PC-9 (cell line): Measurements from ENCODE around the gene CDH22. TPM values are rescaled to one million over a fixed set of nuclear protein-coding genes. Genes with fewer than 3 reads are reported as not detected.

Source experiments
- BruUV-seq: library from RNA; stranded (reverse); fragments of 400-500 nt; replicated peaks from 2 replicates; lab custom pipeline; 2021; lab: Mats Ljungman, UMichigan
- CTCF ChIA-PET: fragments of 300-600 bp; sonication (Branson Sonifier 250); formaldehyde crosslinking; loops from one replicate; lab custom pipeline; 2022; ENCODE audit warnings: antibody characterized with exemption; lab: Charles Lee
- POLR2A ChIA-PET: fragments of 300-600 bp; sonication (Branson Sonifier 250); formaldehyde crosslinking; loops from one replicate; lab custom pipeline; 2022; ENCODE audit warnings: antibody characterized with exemption; ENCODE audit not compliant: unreplicated experiment; lab: Charles Lee
- DNase-seq, 2 experiments: peaks; one replicate each; pipeline versions ENCODE4 v3.0.0 to v3.0.0-alpha.2; 2015 to 2022; ENCODE audit warnings: mixed read lengths in 1 of 2
- H2AFZ ChIP-seq: fragments of 200-600 bp; sonication (generic); 2 replicates; pipeline ENCODE4 v1.8.1; 2017; ENCODE audit warnings: antibody characterized with exemption
- H3F3A ChIP-seq: fragments of 200-600 bp; sonication (generic); 2 replicates; pipeline ENCODE4 v1.8.1; 2017; ENCODE audit warnings: antibody characterized with exemption, mild to moderate bottlenecking, low read depth; ENCODE audit not compliant: insufficient read depth
- H3K27ac ChIP-seq: fragments of 200-600 bp; sonication (generic); 2 replicates; pipeline ENCODE4 v1.6.1; 2016; ENCODE audit warnings: mixed run types
- H3K27me3 ChIP-seq: fragments of 200-600 bp; sonication (generic); 2 replicates; pipeline ENCODE4 v1.6.1; 2016; ENCODE audit warnings: low read depth, mixed run types; ENCODE audit not compliant: insufficient read depth
- H3K36me3 ChIP-seq: fragments of 200-600 bp; sonication (generic); 2 replicates; pipeline ENCODE4 v1.6.1; 2016; ENCODE audit warnings: low read depth, mixed run types
- H3K4me1 ChIP-seq: fragments of 200-600 bp; sonication (generic); replicated peaks from 2 replicates; pipeline ENCODE4 v1.6.1; 2016; ENCODE audit warnings: mixed run types; ENCODE audit not compliant: insufficient read depth
- H3K4me2 ChIP-seq: fragments of 200-600 bp; sonication (generic); 2 replicates; pipeline ENCODE4 v1.6.1; 2017; ENCODE audit warnings: mixed run types
- H3K4me3 ChIP-seq: fragments of 200-600 bp; sonication (generic); 2 replicates; pipeline ENCODE4 v1.6.1; 2016; ENCODE audit warnings: mixed run types
- H3K79me2 ChIP-seq: fragments of 200-600 bp; sonication (generic); 2 replicates; pipeline ENCODE4 v1.6.1; 2017; ENCODE audit warnings: low read depth, mixed run types
- H3K9me2 ChIP-seq: fragments of 200-600 bp; sonication (generic); 2 replicates; pipeline ENCODE4 v1.8.1; 2017; ENCODE audit warnings: mild to moderate bottlenecking; ENCODE audit not compliant: insufficient read depth
- H3K9me3 ChIP-seq: fragments of 200-600 bp; sonication (generic); 2 replicates; pipeline ENCODE4 v1.8.1; 2016; ENCODE audit warnings: low read depth; ENCODE audit not compliant: insufficient read depth
- H4K20me1 ChIP-seq: fragments of 200-600 bp; sonication (generic); 2 replicates; pipeline ENCODE4 v1.8.1; 2017; ENCODE audit not compliant: insufficient read depth
- CTCF ChIP-seq: fragments of 200-600 bp; sonication (generic); conservative IDR thresholded peaks from 2 replicates; pipeline ENCODE4 v1.6.1; 2017; ENCODE audit warnings: mixed run types, antibody characterized with exemption, mild to moderate bottlenecking, moderate library complexity
- EZH2 ChIP-seq: fragments of 200-600 bp; sonication (generic); IDR thresholded peaks from 2 replicates; pipeline ENCODE4 v1.8.0; 2017; ENCODE audit warnings: antibody characterized with exemption, low read depth
- intact Hi-C: fragments of 100-400 bp; cut with micrococcal nuclease; formaldehyde crosslinking; loops from one replicate; pipeline ENCODE4 v1.10.0; 2022; ENCODE audit not compliant: unreplicated experiment
- total RNA-seq: library from RNA; stranded (reverse); gene quantifications from 2 replicates; pipeline ENCODE4 v1.2.3, GENCODE V29; 2021

The CDH22 gene
- total RNA-seq, 1 experiment from 2014 or later: not detected

- H3K4me3 ChIP-seq: no peak overlapping the region
- DNase-seq: no peak
- no TSS peak for BruUV-seq
- H3K4me2 ChIP-seq: no peak overlapping the region
- ChIA-PET CTCF (no interaction called here), POLR2A (no interaction called here)
- H3K27me3 ChIP-seq: peaks cover 93% of the 10 kb centered on the region
- no peaks in the 10 kb centered on the region for H3K36me3 ChIP-seq
- H3K9me2 ChIP-seq: no peaks in the 10 kb centered on the region
- no peaks in the 10 kb centered on the region; the same call in 1 of the 2 replicates for H4K20me1 ChIP-seq
- H3K27ac ChIP-seq: no peak overlapping the region
- H3K9me3 ChIP-seq: no peaks in the 10 kb centered on the region
- H3K4me1 ChIP-seq: no peaks in the 10 kb centered on the region
- no peaks in the 10 kb centered on the region for H3K79me2 ChIP-seq
- H2AFZ ChIP-seq: no peak overlapping the region
- H3F3A ChIP-seq: no peaks in the 10 kb centered on the region
- intact Hi-C loops: no loop called here
- TF ChIP-seq CTCF (no peak), EZH2 (no peak)
Observed at GRCh38 chr20:46188866-46189541, 119.3 kb downstream of the CDH22 start.

GRCh38 chr20:46186210-46186609 is 122.1 kb downstream of the CDH22 start:
- POLR2A ChIA-PET: interaction anchor here (0.6 kb wide), 1 partner anchor 241 kb away, joined by 3 read pairs; no protein-coding TSS in a partner anchor
- Histone ChIP-seq H3K4me1 (no peaks in the 10 kb centered on the region), H3K9me3 (no peaks in the 10 kb centered on the region), H3K36me3 (no peaks in the 10 kb centered on the region), H3K9me2 (no peaks in the 10 kb centered on the region), H4K20me1 (peaks cover 4% of the 10 kb centered on the region; the same call in 1 of the 2 replicates), H3K4me3 (no peak overlapping the region), H3K79me2 (no peaks in the 10 kb centered on the region), H3K4me2 (no peak overlapping the region), H3K27ac (no peak overlapping the region), H2AFZ (no peak overlapping the region), H3K27me3 (peaks cover 91% of the 10 kb centered on the region), H3F3A (no peaks in the 10 kb centered on the region)
- TF ChIP-seq EZH2: no peak
- TF ChIP-seq CTCF: no peak
- no peak for DNase-seq
- CTCF ChIA-PET: interaction anchor here (0.7 kb wide), 1 partner anchor 24 kb away, joined by 5 read pairs; no protein-coding TSS in a partner anchor
- BruUV-seq: no TSS peak
- intact Hi-C loops: no loop called here

- Histone ChIP-seq H3K4me1 (no peaks in the 10 kb centered on the region), H3K36me3 (no peaks in the 10 kb centered on the region), H3K27ac (no peak overlapping the region), H3K4me3 (no peak overlapping the region), H3F3A (no peaks in the 10 kb centered on the region), H3K27me3 (peaks cover 93% of the 10 kb centered on the region), H3K9me3 (no peaks in the 10 kb centered on the region), H3K4me2 (no peak overlapping the region), H3K9me2 (no peaks in the 10 kb centered on the region), H2AFZ (no peak overlapping the region), H3K79me2 (no peaks in the 10 kb centered on the region), H4K20me1 (peaks cover 4% of the 10 kb centered on the region; the same call in 1 of the 2 replicates)
- POLR2A ChIA-PET: no interaction called here
- no TSS peak for BruUV-seq
- CTCF ChIA-PET: interaction anchor here (0.7 kb wide), 1 partner anchor 23 kb away, joined by 5 read pairs; no protein-coding TSS in a partner anchor
- intact Hi-C loops: no loop called here
- DNase-seq: no peak
- no peak for TF ChIP-seq CTCF
- TF ChIP-seq EZH2: no peak
Observed at GRCh38 chr20:46185353-46185752, 122.9 kb downstream of the CDH22 start.
